Mesothelial cell of epicardium (in vitro differentiated cells): ENCODE results near the gene BRI3. TPM values are rescaled to one million over a fixed set of nuclear protein-coding genes. Genes with fewer than 3 reads are reported as not detected.

Experiments
- DNase-seq, 2 experiments: peaks; one replicate each; pipeline ENCODE4 v3.0.0; 2021; ENCODE audit warnings: low spot score in 2 of 2; ENCODE audit not compliant: unreplicated experiment in 2 of 2
- H3K27ac Mint-ChIP-seq: 2 replicates; pipeline ENCODE4 v1.8.0; 2021; ENCODE audit warnings: mixed read lengths
- H3K27me3 Mint-ChIP-seq: 2 replicates; pipeline ENCODE4 v1.8.0; 2021; ENCODE audit warnings: low read depth, mixed read lengths
- H3K36me3 Mint-ChIP-seq: 2 replicates; pipeline ENCODE4 v1.8.0; 2021; ENCODE audit warnings: mixed read lengths
- H3K4me1 Mint-ChIP-seq: 2 replicates; pipeline ENCODE4 v1.8.0; 2021; ENCODE audit warnings: mixed read lengths
- H3K4me3 Mint-ChIP-seq: 2 replicates; pipeline ENCODE4 v1.8.0; 2021; ENCODE audit warnings: mild to moderate bottlenecking, moderate library complexity, mixed read lengths
- H3K9me3 Mint-ChIP-seq: 2 replicates; pipeline ENCODE4 v1.8.0; 2021; ENCODE audit warnings: mixed read lengths
- CTCF ChIP-seq: fragments of 200-600 bp; sonication (generic); IDR thresholded peaks from one replicate; pipeline ENCODE4 v1.5.0; 2021; ENCODE audit warnings: antibody characterized with exemption; ENCODE audit not compliant: unreplicated experiment
- total RNA-seq: library from RNA; stranded (reverse); gene quantifications from 3 replicates; pipeline ENCODE4 v1.2.1, GENCODE V29; 2021

BRI3 gene, protein sequence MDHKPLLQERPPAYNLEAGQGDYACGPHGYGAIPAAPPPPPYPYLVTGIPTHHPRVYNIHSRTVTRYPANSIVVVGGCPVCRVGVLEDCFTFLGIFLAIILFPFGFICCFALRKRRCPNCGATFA
- total RNA-seq = 112 to 115 TPM (median 113 TPM) in 3 replicates

- peaks cover 3% of the 10 kb centered on the region for H3K36me3 Mint-ChIP-seq
- H3K4me1 Mint-ChIP-seq = peaks cover 38% of the 10 kb centered on the region
- DNase-seq = peak; percentile 83 to 90
- no peaks in the 10 kb centered on the region for H3K27me3 Mint-ChIP-seq
- TF ChIP-seq CTCF = no peak
- peak within 1 kb of the TSS; percentile 93 for H3K27ac Mint-ChIP-seq
- H3K9me3 Mint-ChIP-seq = no peaks in the 10 kb centered on the region
- peak within 1 kb of the TSS; percentile 91 for H3K4me3 Mint-ChIP-seq
These were observed at the start of gene BRI3 for GRCh38 chr7:98280791-98281756. Gene BRI3, plus strand, starts transcription at chr7:98281686. Its CDS starts 110 bp downstream, at chr7:98281796.

DNA sequence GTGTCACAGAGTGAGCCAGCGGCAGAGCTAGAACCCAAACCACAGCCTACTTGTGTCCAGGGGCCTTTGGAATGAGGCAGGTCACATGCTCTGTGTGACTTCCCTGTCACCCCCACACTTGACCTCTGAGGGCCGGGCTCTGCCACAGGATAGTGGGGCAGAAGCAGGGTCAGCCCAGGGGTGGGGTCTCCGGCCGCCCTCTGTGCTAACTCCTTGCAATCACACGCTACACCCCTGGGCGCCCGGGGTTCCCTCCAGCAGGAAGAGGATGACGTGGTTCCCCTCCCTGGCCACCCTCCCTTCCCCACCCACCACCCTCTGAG, 49.3 kb upstream of the BRI3 start:
- Mint-ChIP-seq H3K27ac (no peak overlapping the region), H3K4me3 (no peak overlapping the region), H3K36me3 (peaks cover 13% of the 10 kb centered on the region), H3K27me3 (no peaks in the 10 kb centered on the region), H3K9me3 (no peaks in the 10 kb centered on the region), H3K4me1 (no peaks in the 10 kb centered on the region)
- DNase-seq = no peak
- TF ChIP-seq CTCF = no peak

- no peak overlapping the region for H3K27ac Mint-ChIP-seq
- H3K4me1 Mint-ChIP-seq = no peaks in the 10 kb centered on the region
- no peaks in the 10 kb centered on the region for H3K9me3 Mint-ChIP-seq
- peaks cover 10% of the 10 kb centered on the region for H3K36me3 Mint-ChIP-seq
- H3K27me3 Mint-ChIP-seq = no peaks in the 10 kb centered on the region
- no peak for DNase-seq
- no peak overlapping the region for H3K4me3 Mint-ChIP-seq
- TF ChIP-seq CTCF = no peak
These were observed 48.7 kb upstream of the BRI3 start for GRCh38 chr7:98232799-98233198.

DNA sequence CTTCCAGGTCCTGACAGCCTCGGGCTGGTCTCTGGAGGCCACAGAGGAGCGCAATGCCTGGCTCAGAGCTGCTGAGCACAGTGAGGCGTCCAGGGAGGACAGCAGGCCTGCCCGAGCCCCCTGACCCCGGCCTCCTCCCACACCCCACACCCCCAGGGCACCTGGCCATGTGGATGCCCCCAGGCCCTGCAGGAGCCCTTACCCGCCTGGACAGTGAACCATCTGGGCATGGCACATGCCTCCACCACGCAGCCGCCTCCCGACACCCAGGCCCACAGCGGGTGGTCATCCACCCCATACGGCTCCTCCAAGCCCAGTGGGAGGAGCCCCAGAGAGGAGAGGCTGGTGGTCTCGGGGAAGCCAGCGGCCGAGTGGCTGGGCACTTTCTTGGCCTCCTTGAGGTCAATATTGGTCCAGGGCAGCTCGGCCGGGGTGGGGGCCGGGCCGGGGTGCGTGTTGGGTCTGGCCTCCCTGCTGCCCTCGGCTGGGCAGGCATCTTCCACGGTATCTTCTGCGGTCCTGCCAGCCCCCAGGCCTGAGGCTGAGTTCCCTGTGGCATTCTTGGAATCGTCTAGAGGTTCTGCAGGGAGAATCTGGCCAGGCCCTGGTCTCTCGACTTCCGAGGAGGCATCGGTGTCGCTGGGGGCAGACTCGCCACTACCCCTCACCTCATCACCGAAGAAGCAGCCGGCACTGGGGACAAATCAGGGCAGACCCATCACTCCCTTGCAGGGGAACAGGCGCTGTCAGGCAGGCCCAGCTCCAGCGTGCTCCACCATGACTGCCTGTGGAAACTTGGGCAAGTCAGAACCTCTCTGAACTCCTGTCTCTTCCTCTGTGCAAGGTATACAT, 48.0 kb upstream of the BRI3 start:
- no peaks in the 10 kb centered on the region for H3K27me3 Mint-ChIP-seq
- H3K4me1 Mint-ChIP-seq = no peaks in the 10 kb centered on the region
- no peak for DNase-seq
- H3K9me3 Mint-ChIP-seq = no peaks in the 10 kb centered on the region
- TF ChIP-seq CTCF = no peak
- H3K36me3 Mint-ChIP-seq = peaks cover 6% of the 10 kb centered on the region
- H3K27ac Mint-ChIP-seq = no peak overlapping the region
- H3K4me3 Mint-ChIP-seq = no peak overlapping the region

GRCh38 chr7:98234429-98235147, 46.9 kb upstream of the BRI3 start:
- DNase-seq = no peak
- Mint-ChIP-seq H3K36me3 (peaks cover 9% of the 10 kb centered on the region), H3K27me3 (no peaks in the 10 kb centered on the region), H3K4me1 (no peaks in the 10 kb centered on the region), H3K4me3 (no peak overlapping the region), H3K27ac (no peak overlapping the region), H3K9me3 (no peaks in the 10 kb centered on the region)
- no peak for TF ChIP-seq CTCF
